ENCODE measurements around the gene AHCYL2. TPM values are rescaled to one million over a fixed set of nuclear protein-coding genes. Genes with fewer than 3 reads are reported as not detected.

Gene AHCYL2
- total and polyA plus RNA-seq, 4 experiments from 2014 or later: 8.6 to 16.5 (median 12.1) TPM

DNA sequence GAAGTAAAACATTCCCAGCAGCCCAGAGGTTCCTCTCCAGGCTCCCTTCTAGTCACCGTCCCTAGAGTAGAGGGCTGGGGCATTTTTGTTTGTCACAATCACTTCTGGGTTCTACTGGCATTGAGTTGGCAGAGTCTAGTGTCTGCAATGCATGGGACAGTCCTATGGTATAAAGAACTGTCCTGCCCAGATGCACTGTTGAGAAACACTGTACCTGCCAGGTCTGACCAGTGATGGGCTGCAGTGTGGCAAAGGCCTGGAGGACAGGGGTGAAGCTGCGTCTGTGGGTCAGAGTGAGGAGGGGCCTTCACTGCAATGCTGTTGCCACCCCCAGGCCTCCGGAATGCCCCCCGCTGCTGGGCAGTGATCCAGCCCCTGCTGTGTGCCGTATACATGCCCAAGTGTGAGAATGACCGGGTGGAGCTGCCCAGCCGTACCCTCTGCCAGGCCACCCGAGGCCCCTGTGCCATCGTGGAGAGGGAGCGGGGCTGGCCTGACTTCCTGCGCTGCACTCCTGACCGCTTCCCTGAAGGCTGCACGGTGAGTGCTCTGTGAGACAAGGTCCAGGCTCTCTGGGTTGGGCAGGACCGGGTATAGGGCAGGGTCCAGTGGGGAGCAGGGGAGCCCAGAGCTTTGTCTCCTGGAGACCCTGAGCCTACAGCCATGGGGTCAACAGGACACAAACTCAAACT lies 21.6 kb upstream of the AHCYL2 start:
- H3K27ac ChIP-seq (ENCODE audit: low read depth, low read length): no peak overlapping the region
- no peak overlapping the region for H3K4me3 Mint-ChIP-seq
- H3K27me3 ChIP-seq (ENCODE audit: insufficient read depth, low read length): no peaks in the 10 kb centered on the region
- H3K9me3 Mint-ChIP-seq: no peaks in the 10 kb centered on the region
- H3K27ac Mint-ChIP-seq: no peak overlapping the region
- H3K27me3 Mint-ChIP-seq: peaks cover 3 to 6% of the 10 kb centered on the region in 2 donors
- H3K4me1 Mint-ChIP-seq: no peaks in the 10 kb centered on the region
- ChIA-PET POLR2A (ENCODE audit: partially characterized antibody) (no interaction called here), CTCF (ENCODE audit: partially characterized antibody) (interaction anchor here (0.5 to 1.2 kb wide), 4 partner anchors 68 to 1579 kb away, joined by 3 to 4 read pairs (median 3); no protein-coding TSS in a partner anchor)
- no peak overlapping the region for H3K4me3 ChIP-seq (ENCODE audit: low read length in 2 of 2)
- H3K9me3 ChIP-seq (ENCODE audit: control insufficient read depth in 1 of 2, low read length in 2 of 2): no peaks in the 10 kb centered on the region
- no peaks in the 10 kb centered on the region for H3K36me3 Mint-ChIP-seq
- DNase-seq: no peak
- no peaks in the 10 kb centered on the region for H3K4me1 ChIP-seq (ENCODE audit: insufficient read depth, low read length)
- no peaks in the 10 kb centered on the region for H3K36me3 ChIP-seq (ENCODE audit: insufficient read depth, low read length)
- intact Hi-C loops (cut with micrococcal nuclease): no loop called here

DNA sequence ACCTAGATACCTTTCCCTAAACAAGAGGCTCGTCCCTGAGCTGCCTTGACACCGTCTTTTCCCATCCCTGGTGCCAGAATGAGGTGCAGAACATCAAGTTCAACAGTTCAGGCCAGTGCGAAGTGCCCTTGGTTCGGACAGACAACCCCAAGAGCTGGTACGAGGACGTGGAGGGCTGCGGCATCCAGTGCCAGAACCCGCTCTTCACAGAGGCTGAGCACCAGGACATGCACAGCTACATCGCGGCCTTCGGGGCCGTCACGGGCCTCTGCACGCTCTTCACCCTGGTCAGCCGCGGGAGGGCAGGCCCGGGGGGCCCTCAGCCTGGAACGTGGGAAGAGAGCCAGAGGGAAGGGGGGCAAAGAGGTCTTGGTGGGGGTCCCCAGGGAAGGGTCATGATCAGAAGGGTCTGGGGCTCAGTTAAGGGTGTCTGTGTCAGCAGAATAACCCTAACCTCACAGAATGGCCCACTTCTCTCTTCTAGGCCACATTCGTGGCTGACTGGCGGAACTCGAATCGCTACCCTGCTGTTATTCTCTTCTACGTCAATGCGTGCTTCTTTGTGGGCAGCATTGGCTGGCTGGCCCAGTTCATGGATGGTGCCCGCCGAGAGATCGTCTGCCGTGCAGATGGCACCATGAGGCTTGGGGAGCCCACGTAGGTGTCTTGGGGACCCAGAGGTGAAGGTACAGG lies 19.6 kb upstream of the AHCYL2 start:
- H3K4me3 ChIP-seq (ENCODE audit: low read length in 2 of 2): no peak overlapping the region
- CTCF ChIA-PET (ENCODE audit: partially characterized antibody): no interaction called here
- peaks cover 1 to 4% of the 10 kb centered on the region in 2 donors for H3K27me3 Mint-ChIP-seq
- no peaks in the 10 kb centered on the region for H3K36me3 Mint-ChIP-seq
- POLR2A ChIA-PET (ENCODE audit: partially characterized antibody): no interaction called here
- no peaks in the 10 kb centered on the region for H3K4me1 Mint-ChIP-seq
- DNase-seq: no peak
- H3K27me3 ChIP-seq (ENCODE audit: insufficient read depth, low read length): no peaks in the 10 kb centered on the region
- H3K9me3 Mint-ChIP-seq: no peaks in the 10 kb centered on the region
- H3K36me3 ChIP-seq (ENCODE audit: insufficient read depth, low read length): no peaks in the 10 kb centered on the region
- H3K27ac Mint-ChIP-seq: no peak overlapping the region
- H3K4me1 ChIP-seq (ENCODE audit: insufficient read depth, low read length): no peaks in the 10 kb centered on the region
- intact Hi-C loops (cut with micrococcal nuclease): no loop called here
- no peak overlapping the region for H3K27ac ChIP-seq (ENCODE audit: low read depth, low read length)
- no peaks in the 10 kb centered on the region for H3K9me3 ChIP-seq (ENCODE audit: control insufficient read depth in 1 of 2, low read length in 2 of 2)
- no peak overlapping the region for H3K4me3 Mint-ChIP-seq

DNA sequence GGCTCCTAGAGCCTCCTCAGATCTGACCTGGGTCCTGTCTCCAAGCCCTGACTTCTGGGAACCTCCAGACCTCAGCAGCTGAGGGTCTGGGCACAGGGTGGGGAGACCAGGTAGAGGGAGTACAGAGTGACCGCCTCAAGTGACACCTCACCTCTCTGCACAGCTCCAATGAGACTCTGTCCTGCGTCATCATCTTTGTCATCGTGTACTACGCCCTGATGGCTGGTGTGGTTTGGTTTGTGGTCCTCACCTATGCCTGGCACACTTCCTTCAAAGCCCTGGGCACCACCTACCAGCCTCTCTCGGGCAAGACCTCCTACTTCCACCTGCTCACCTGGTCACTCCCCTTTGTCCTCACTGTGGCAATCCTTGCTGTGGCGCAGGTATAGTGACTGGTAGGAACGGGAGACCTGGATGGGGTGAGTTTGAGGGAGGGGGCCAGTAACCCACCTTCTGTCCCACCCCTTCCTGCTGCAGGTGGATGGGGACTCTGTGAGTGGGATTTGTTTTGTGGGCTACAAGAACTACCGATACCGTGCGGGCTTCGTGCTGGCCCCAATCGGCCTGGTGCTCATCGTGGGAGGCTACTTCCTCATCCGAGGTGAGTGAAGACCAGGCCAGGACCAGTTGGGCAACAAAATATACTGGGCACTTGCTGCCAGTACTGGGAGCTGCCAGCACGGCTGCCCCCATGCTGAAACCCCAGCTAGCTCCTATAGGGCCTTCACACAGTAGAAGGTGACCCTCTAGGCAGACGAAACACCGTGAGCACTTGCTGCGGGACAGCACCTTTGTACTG lies 18.6 kb upstream of the AHCYL2 start:
- CTCF ChIA-PET (ENCODE audit: partially characterized antibody): interaction anchor here (1.4 to 4.1 kb wide), 2 partner anchors 12 to 162 kb away, joined by 5 to 22 read pairs; no protein-coding TSS in a partner anchor
- no peak overlapping the region for H3K27ac ChIP-seq (ENCODE audit: low read depth, low read length)

DNA sequence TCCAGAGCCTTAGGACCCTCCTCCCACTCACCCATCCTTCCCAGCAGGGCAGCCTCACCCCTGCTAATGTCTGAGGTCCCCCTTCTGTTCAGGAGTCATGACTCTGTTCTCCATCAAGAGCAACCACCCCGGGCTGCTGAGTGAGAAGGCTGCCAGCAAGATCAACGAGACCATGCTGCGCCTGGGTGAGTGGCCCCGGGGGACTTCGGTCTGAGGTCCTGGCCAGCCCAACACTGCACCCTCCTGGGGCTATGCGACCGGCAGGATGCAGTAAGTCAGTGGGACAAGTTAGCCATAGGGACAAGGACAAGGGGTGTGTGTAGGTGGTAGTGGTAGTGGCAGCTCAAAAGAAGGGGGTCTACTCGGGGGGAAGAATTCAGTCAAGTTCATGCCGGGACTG lies 16.2 kb upstream of the AHCYL2 start:
- ChIA-PET POLR2A (ENCODE audit: partially characterized antibody) (no interaction called here), CTCF (ENCODE audit: partially characterized antibody) (interaction anchor here (4.1 kb wide), 1 partner anchor 9 kb away, joined by 22 read pairs; no protein-coding TSS in a partner anchor)
- Mint-ChIP-seq H3K4me1 (no peaks in the 10 kb centered on the region), H3K27ac (no peak overlapping the region), H3K27me3 (peaks cover 1 to 2% of the 10 kb centered on the region in 2 donors), H3K4me3 (no peak overlapping the region), H3K9me3 (peaks cover 0 to 1% (median 0%) of the 10 kb centered on the region in 8 donors), H3K36me3 (no peaks in the 10 kb centered on the region)
- Histone ChIP-seq H3K27me3 (ENCODE audit: insufficient read depth, low read length) (no peaks in the 10 kb centered on the region), H3K9me3 (ENCODE audit: control insufficient read depth in 1 of 2, low read length in 2 of 2) (no peaks in the 10 kb centered on the region), H3K27ac (ENCODE audit: low read depth, low read length) (no peak overlapping the region), H3K36me3 (ENCODE audit: insufficient read depth, low read length) (no peaks in the 10 kb centered on the region), H3K4me3 (ENCODE audit: low read length in 2 of 2) (no peak overlapping the region), H3K4me1 (ENCODE audit: insufficient read depth, low read length) (no peaks in the 10 kb centered on the region)
- intact Hi-C loops (cut with micrococcal nuclease): no loop called here
- DNase-seq: no peak

More for the DNA sequence above, 18.6 kb upstream of the AHCYL2 start:
- no peaks in the 10 kb centered on the region for H3K4me1 Mint-ChIP-seq
- Histone ChIP-seq H3K4me1 (ENCODE audit: insufficient read depth, low read length) (no peaks in the 10 kb centered on the region), H3K36me3 (ENCODE audit: insufficient read depth, low read length) (no peaks in the 10 kb centered on the region), H3K4me3 (ENCODE audit: low read length in 2 of 2) (no peak overlapping the region), H3K9me3 (ENCODE audit: control insufficient read depth in 1 of 2, low read length in 2 of 2) (no peaks in the 10 kb centered on the region), H3K27me3 (ENCODE audit: insufficient read depth, low read length) (no peaks in the 10 kb centered on the region)
- no peaks in the 10 kb centered on the region for H3K9me3 Mint-ChIP-seq
- intact Hi-C loops (cut with micrococcal nuclease): no loop called here
- H3K4me3 Mint-ChIP-seq: no peak overlapping the region
- no peak for DNase-seq
- no peaks in the 10 kb centered on the region for H3K36me3 Mint-ChIP-seq
- POLR2A ChIA-PET (ENCODE audit: partially characterized antibody): no interaction called here
- H3K27ac Mint-ChIP-seq: no peak overlapping the region
- peaks cover 3% of the 10 kb centered on the region in 2 donors for H3K27me3 Mint-ChIP-seq

DNA sequence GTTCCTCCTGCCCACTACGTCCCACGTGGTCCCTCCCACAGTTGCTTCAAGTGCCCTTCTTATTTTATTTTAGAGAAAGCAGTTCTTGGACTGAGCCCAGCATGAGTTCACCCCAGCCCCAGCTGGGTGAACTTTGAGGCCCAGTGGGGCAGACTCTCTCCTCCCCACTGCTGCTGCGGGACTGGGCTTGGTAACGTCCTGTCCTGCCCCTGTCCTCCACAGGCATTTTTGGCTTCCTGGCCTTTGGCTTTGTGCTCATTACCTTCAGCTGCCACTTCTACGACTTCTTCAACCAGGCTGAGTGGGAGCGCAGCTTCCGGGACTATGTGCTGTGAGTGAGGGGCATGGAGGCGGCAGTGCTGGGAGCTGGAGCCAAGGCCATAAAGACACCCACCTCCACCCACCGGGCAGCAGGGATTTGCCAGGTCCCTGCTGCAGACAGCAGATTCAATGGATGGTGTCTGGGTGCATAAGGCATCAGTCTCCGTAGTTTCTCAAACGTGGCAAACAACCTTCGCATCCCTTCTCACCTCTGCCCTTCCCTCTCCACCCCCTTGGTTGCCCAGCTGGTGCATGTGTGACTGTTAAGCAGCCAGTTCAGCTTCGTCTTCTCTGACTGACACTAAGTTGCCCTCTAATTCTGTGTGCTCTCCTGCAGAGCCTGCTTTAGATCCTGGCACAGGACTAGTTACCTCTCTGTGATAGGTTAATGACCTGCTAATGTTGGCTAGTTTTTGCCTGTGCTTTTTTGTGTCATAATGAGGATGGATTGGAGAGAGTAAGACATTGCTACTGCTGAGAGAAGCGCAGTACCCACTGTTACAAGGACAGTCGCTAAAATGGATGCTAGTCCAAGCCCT lies 15.5 kb upstream of the AHCYL2 start:
- Histone ChIP-seq H3K27ac (ENCODE audit: low read depth, low read length) (no peak overlapping the region), H3K4me3 (ENCODE audit: low read length in 2 of 2) (no peak overlapping the region), H3K36me3 (ENCODE audit: insufficient read depth, low read length) (no peaks in the 10 kb centered on the region), H3K9me3 (ENCODE audit: control insufficient read depth in 1 of 2, low read length in 2 of 2) (no peaks in the 10 kb centered on the region), H3K27me3 (ENCODE audit: insufficient read depth, low read length) (no peaks in the 10 kb centered on the region), H3K4me1 (ENCODE audit: insufficient read depth, low read length) (no peaks in the 10 kb centered on the region)
- intact Hi-C loops (cut with micrococcal nuclease): no loop called here
- H3K4me3 Mint-ChIP-seq: no peak overlapping the region
- peaks cover 2 to 4% of the 10 kb centered on the region in 2 donors for H3K27me3 Mint-ChIP-seq
- peaks cover 0 to 1% (median 0%) of the 10 kb centered on the region in 8 donors for H3K9me3 Mint-ChIP-seq
- POLR2A ChIA-PET (ENCODE audit: partially characterized antibody): no interaction called here
- CTCF ChIA-PET (ENCODE audit: partially characterized antibody): interaction anchor here (1.7 to 4.1 kb wide), 4 partner anchors 9 to 75 kb away, joined by 4 to 22 read pairs (median 9); no protein-coding TSS in a partner anchor
- H3K27ac Mint-ChIP-seq: no peak overlapping the region
- H3K36me3 Mint-ChIP-seq: no peaks in the 10 kb centered on the region
- DNase-seq: no peak
- no peaks in the 10 kb centered on the region for H3K4me1 Mint-ChIP-seq

DNA sequence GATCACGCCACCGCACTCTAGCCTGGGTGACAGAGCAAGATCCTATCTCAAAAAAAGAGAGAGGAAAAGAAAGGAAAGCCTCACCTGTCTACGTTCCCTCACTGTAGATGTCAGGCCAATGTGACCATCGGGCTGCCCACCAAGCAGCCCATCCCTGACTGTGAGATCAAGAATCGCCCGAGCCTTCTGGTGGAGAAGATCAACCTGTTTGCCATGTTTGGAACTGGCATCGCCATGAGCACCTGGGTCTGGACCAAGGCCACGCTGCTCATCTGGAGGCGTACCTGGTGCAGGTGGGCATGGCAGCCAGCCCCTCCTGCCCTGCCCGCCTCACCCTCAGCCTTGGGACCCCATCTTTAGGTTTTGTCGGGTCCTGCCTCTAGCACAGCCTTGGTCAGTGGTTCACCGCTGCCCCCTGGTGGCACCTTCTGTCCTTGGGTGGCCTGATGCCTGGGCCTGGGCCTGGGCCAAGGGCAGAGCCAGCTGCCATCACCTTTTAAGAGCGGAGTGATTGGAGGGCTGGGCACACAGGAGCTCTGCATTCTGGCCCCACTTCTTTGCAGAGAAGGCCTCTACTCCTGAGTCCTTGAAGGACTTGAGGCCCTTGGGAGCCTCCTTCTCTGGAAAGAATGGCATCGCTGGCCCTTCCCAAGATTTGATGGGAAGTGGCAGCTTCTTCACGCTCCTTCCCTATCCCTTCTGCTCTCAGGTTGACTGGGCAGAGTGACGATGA lies 14.4 kb upstream of the AHCYL2 start:
- DNase-seq: peak; percentile 29 to 50 (median 39)
- H3K36me3 Mint-ChIP-seq: no peaks in the 10 kb centered on the region
- intact Hi-C loops (cut with micrococcal nuclease): no loop called here

More for the DNA sequence above, 14.4 kb upstream of the AHCYL2 start:
- no peak overlapping the region for H3K27ac ChIP-seq (ENCODE audit: low read depth, low read length)
- Mint-ChIP-seq H3K27me3 (peaks cover 2 to 4% of the 10 kb centered on the region in 2 donors), H3K4me1 (no peaks in the 10 kb centered on the region), H3K27ac (no peak overlapping the region), H3K4me3 (no peak overlapping the region), H3K9me3 (peaks cover 0 to 1% (median 0%) of the 10 kb centered on the region in 8 donors)
- no peaks in the 10 kb centered on the region for H3K27me3 ChIP-seq (ENCODE audit: insufficient read depth, low read length)
- H3K36me3 ChIP-seq (ENCODE audit: insufficient read depth, low read length): no peaks in the 10 kb centered on the region
- H3K4me1 ChIP-seq (ENCODE audit: insufficient read depth, low read length): no peaks in the 10 kb centered on the region
- CTCF ChIA-PET (ENCODE audit: partially characterized antibody): interaction anchor here (0.8 to 4.1 kb wide), 8 partner anchors 8 to 86 kb away, joined by 3 to 22 read pairs (median 4); no protein-coding TSS in a partner anchor
- no peak overlapping the region for H3K4me3 ChIP-seq (ENCODE audit: low read length in 2 of 2)
- POLR2A ChIA-PET (ENCODE audit: partially characterized antibody): no interaction called here
- no peaks in the 10 kb centered on the region for H3K9me3 ChIP-seq (ENCODE audit: control insufficient read depth in 1 of 2, low read length in 2 of 2)
